Fibroblast of lung (primary cell): ENCODE measurements around the gene MCF2L2. TPM values are rescaled to one million over a fixed set of nuclear protein-coding genes. Genes with fewer than 3 reads are reported as not detected.

ENCODE experiments used
- DNase-seq, 2 donors: peaks; one replicate each; pipeline versions ENCODE4 v3.0.0 to v3.0.0-alpha.2; 2010; ENCODE audit warnings: low read depth in 2 of 2
- H2AFZ ChIP-seq: 2 replicates; pipeline ENCODE4 v1.5.1; 2012; ENCODE audit warnings: low read length, control low read depth, inconsistent platforms
- H3K27ac ChIP-seq: 2 replicates; pipeline ENCODE4 v1.5.1; 2011; ENCODE audit warnings: low read length, control low read depth; ENCODE audit not compliant: insufficient read depth
- H3K27me3 ChIP-seq: 2 replicates; pipeline ENCODE4 v1.5.1; 2011; ENCODE audit warnings: mild to moderate bottlenecking, low read length; ENCODE audit not compliant: control insufficient read depth, insufficient read depth
- H3K36me3 ChIP-seq: 2 replicates; pipeline ENCODE4 v1.5.1; 2011; ENCODE audit warnings: low read length; ENCODE audit not compliant: control insufficient read depth, insufficient read depth
- H3K4me1 ChIP-seq: 2 replicates; pipeline ENCODE4 v1.5.1; 2011; ENCODE audit warnings: low read length; ENCODE audit not compliant: control insufficient read depth, insufficient read depth; ENCODE audit errors: extremely low read depth
- H3K4me2 ChIP-seq: 2 replicates; pipeline ENCODE4 v1.5.1; 2011; ENCODE audit warnings: low read length, control low read depth; ENCODE audit not compliant: insufficient read depth; ENCODE audit errors: extremely low read depth
- H3K4me3 ChIP-seq, 4 experiments: fragments of 200-600 bp in 1 of 4; sonication (generic) in 1 of 4; replicated peaks in 1 of 4; 2 replicates each; pipeline ENCODE4 v1.5.1; 2011 to 2016; ENCODE audit warnings: low read length in 4 of 4, low read depth in 3 of 4, mild to moderate bottlenecking in 3 of 4, control low read depth in 2 of 4, inconsistent platforms in 1 of 4, mixed read lengths in 1 of 4; ENCODE audit not compliant: insufficient read depth in 1 of 4; ENCODE audit errors: control extremely low read depth in 1 of 4
- H3K79me2 ChIP-seq: 2 replicates; pipeline ENCODE4 v1.5.1; 2012; ENCODE audit warnings: mild to moderate bottlenecking, low read length, inconsistent platforms; ENCODE audit not compliant: control insufficient read depth, insufficient read depth
- H3K9ac ChIP-seq: 2 replicates; pipeline ENCODE4 v1.5.1; 2011; ENCODE audit warnings: mild to moderate bottlenecking, low read length, control low read depth; ENCODE audit not compliant: insufficient read depth
- H3K9me3 ChIP-seq: 2 replicates; pipeline ENCODE4 v1.5.1; 2012; ENCODE audit warnings: low read depth, low read length; ENCODE audit not compliant: control insufficient read depth, insufficient read depth
- H4K20me1 ChIP-seq: 2 replicates; pipeline ENCODE4 v1.5.1; 2011; ENCODE audit warnings: low read length; ENCODE audit not compliant: control insufficient read depth, insufficient read depth; ENCODE audit errors: extremely low read depth
- EZH2 ChIP-seq: IDR thresholded peaks from 2 replicates; pipeline ENCODE4 v1.5.1; 2012; ENCODE audit warnings: low read length, control low read depth, mild to moderate bottlenecking; ENCODE audit errors: missing control alignments
- polyA plus RNA-seq, 2 donors: library from polyadenylated mRNA; depleted of rRNA in 1 of 2; stranded (reverse) in 1 of 2; unstranded in 1 of 2; fragments of >200 nt; gene quantifications; 2 replicates each; pipeline ENCODE4 v1.2.1, GENCODE V29; 2011 to 2012; ENCODE audit warnings: missing spikeins in 1 of 2
- total RNA-seq: library from RNA; depleted of rRNA; stranded (reverse); fragments of >200 nt; gene quantifications from 2 replicates; pipeline ENCODE4 v1.2.1, GENCODE V29; 2014
- TF ChIP-seq, protein P1 (sequence below), 2 donors: IDR thresholded peaks in 1 of 2; conservative IDR thresholded peaks in 1 of 2; 1 replicate in 1 of 2; 2 replicates in 1 of 2; pipeline ENCODE4 v1.5.1; 2011 to 2012; ENCODE audit warnings: low read length in 2 of 2, control low read depth in 1 of 2, inconsistent platforms in 1 of 2, low read depth in 1 of 2, mild to moderate bottlenecking in 1 of 2

Gene MCF2L2
- total and polyA plus RNA-seq, 2 donors (not counting 1 experiment from before 2014, with no cell fraction given): under 0.01 to 0.08 TPM

DNA sequence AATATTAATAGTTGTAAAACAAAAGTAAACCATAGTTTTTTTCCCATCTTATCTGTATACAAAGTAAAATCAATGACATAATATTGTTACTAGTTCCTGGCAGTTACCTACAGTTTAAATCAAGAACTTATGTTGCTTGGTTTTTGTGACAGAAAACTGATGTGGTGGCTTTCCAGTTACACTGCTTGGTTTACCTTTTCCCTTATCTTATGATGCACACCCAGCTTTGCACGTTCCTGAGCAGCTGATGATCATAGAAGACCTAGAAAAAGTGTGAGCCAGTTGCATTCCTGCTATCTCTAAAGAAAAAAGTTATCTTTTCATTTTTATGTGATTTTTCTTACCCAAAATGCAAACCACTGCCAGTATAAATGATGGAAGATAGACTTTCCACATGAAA is 229.5 kb downstream of the MCF2L2 start:
- no peaks in the 10 kb centered on the region for H3K79me2 ChIP-seq
- H3K27me3 ChIP-seq: no peaks in the 10 kb centered on the region
- DNase-seq: no peak
- H3K4me2 ChIP-seq: no peak overlapping the region
- H3K9me3 ChIP-seq: no peaks in the 10 kb centered on the region
- no peak overlapping the region for H2AFZ ChIP-seq
- no peak for TF ChIP-seq EZH2
- TF ChIP-seq, protein P1, sequence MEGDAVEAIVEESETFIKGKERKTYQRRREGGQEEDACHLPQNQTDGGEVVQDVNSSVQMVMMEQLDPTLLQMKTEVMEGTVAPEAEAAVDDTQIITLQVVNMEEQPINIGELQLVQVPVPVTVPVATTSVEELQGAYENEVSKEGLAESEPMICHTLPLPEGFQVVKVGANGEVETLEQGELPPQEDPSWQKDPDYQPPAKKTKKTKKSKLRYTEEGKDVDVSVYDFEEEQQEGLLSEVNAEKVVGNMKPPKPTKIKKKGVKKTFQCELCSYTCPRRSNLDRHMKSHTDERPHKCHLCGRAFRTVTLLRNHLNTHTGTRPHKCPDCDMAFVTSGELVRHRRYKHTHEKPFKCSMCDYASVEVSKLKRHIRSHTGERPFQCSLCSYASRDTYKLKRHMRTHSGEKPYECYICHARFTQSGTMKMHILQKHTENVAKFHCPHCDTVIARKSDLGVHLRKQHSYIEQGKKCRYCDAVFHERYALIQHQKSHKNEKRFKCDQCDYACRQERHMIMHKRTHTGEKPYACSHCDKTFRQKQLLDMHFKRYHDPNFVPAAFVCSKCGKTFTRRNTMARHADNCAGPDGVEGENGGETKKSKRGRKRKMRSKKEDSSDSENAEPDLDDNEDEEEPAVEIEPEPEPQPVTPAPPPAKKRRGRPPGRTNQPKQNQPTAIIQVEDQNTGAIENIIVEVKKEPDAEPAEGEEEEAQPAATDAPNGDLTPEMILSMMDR (conservative IDR thresholded peaks at IDR 0.05 in 1 of 2, IDR thresholded peaks at IDR 0.05 in 1 of 2; ENCODE audit: low read depth in 1 of 2, low read length in 2 of 2): no peak
- no peak overlapping the region for H3K4me3 ChIP-seq
- no peaks in the 10 kb centered on the region for H3K36me3 ChIP-seq
- no peak overlapping the region for H3K27ac ChIP-seq
- no peak overlapping the region for H3K9ac ChIP-seq
- H3K4me1 ChIP-seq: no peaks in the 10 kb centered on the region
- H4K20me1 ChIP-seq: no peaks in the 10 kb centered on the region

DNA sequence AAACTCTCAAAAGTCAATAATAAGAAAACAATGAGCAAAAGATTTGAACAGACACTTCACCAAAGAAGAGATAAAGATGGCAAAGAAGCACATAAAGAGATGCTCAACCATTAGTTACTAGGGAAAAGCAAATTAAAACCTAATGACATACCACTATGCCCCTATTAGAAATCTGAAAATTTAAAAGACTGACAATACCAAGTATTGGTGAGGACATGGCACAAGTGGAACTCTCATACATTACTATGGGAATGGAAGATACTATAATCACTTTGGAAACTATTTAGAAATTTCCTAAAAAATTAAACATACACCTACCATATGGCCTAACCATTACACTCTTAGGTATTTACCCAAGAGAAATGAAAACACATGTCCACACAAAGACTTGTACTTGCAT is 230.7 kb downstream of the MCF2L2 start:
- H3K27ac ChIP-seq: no peak overlapping the region
- H3K4me2 ChIP-seq: no peak overlapping the region
- TF ChIP-seq, protein P1 (conservative IDR thresholded peaks at IDR 0.05 in 1 of 2, IDR thresholded peaks at IDR 0.05 in 1 of 2; ENCODE audit: low read depth in 1 of 2, low read length in 2 of 2): no peak
- TF ChIP-seq EZH2: no peak
- no peaks in the 10 kb centered on the region for H4K20me1 ChIP-seq
- no peaks in the 10 kb centered on the region for H3K4me1 ChIP-seq
- H3K27me3 ChIP-seq: no peaks in the 10 kb centered on the region
- no peaks in the 10 kb centered on the region for H3K36me3 ChIP-seq
- no peak overlapping the region for H3K9ac ChIP-seq
- H3K4me3 ChIP-seq: no peak overlapping the region
- H3K9me3 ChIP-seq: no peaks in the 10 kb centered on the region
- H3K79me2 ChIP-seq: no peaks in the 10 kb centered on the region
- H2AFZ ChIP-seq: no peak overlapping the region
- DNase-seq: no peak

DNA sequence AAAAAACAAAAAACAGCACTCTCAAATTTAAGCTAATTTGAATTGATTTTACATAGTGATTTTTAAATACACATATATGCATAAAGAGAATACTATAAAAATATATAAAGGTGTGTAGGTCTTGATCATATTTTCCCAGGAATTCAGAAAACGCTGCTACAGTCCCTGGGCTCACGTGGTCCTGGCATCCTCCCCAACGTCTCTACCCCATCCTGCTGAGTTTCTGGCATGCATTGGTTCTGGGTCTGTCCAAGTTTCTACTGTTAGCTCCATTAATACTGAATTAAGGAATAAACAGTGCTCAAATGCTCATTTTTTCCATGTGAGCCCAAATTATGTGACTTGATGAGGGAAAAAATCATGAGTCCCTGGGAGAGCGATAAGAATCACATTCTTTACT is 233.2 kb downstream of the MCF2L2 start:
- Histone ChIP-seq H3K27me3 (no peaks in the 10 kb centered on the region), H3K36me3 (no peaks in the 10 kb centered on the region), H2AFZ (no peak overlapping the region), H3K27ac (no peak overlapping the region), H3K4me1 (no peaks in the 10 kb centered on the region), H3K4me2 (no peak overlapping the region), H3K9me3 (no peaks in the 10 kb centered on the region), H3K4me3 (no peak overlapping the region), H3K9ac (no peak overlapping the region), H4K20me1 (no peaks in the 10 kb centered on the region), H3K79me2 (no peaks in the 10 kb centered on the region)
- TF ChIP-seq EZH2: no peak
- TF ChIP-seq, protein P1 (conservative IDR thresholded peaks at IDR 0.05 in 1 of 2, IDR thresholded peaks at IDR 0.05 in 1 of 2; ENCODE audit: low read depth in 1 of 2, low read length in 2 of 2): no peak
- DNase-seq: no peak
